WTC11 (cell line): ENCODE results near the gene ZNF488. TPM values are rescaled to one million over a fixed set of nuclear protein-coding genes. Genes with fewer than 3 reads are reported as not detected.

ENCODE experiments used
- ATAC-seq: fragments of 200-7000 bp; cut with Tn5 transposase; 2 replicates; pipeline ENCODE4 v1.10.0; 2021; ENCODE audit warnings: mild to moderate bottlenecking, moderate library complexity
- CTCF ChIA-PET: fragments of 300-600 bp; sonication (Branson Sonifier 250); formaldehyde crosslinking; loops from one replicate; lab custom pipeline; 2021; ENCODE audit warnings: antibody characterized with exemption; lab: Charles Lee
- POLR2A ChIA-PET: fragments of 350-600 bp; sonication (Branson Sonifier 250); formaldehyde crosslinking; loops from one replicate; lab custom pipeline; 2021; ENCODE audit warnings: antibody characterized with exemption; lab: Charles Lee
- DNase-seq: peaks from one replicate; pipeline ENCODE4 v3.0.0; 2021; ENCODE audit warnings: low spot score
- H3K27ac Mint-ChIP-seq: 2 replicates; pipeline ENCODE4 v1.8.0; 2021; ENCODE audit warnings: mixed read lengths
- H3K27me3 Mint-ChIP-seq: 2 replicates; pipeline ENCODE4 v1.8.0; 2021; ENCODE audit warnings: low read depth, mild to moderate bottlenecking, moderate library complexity, mixed read lengths
- H3K36me3 Mint-ChIP-seq: 2 replicates; pipeline ENCODE4 v1.8.0; 2021; ENCODE audit warnings: mixed read lengths
- H3K4me1 Mint-ChIP-seq: 2 replicates; pipeline ENCODE4 v1.8.0; 2022; ENCODE audit warnings: mixed read lengths
- H3K4me3 Mint-ChIP-seq: 2 replicates; pipeline ENCODE4 v1.8.0; 2021; ENCODE audit warnings: mild to moderate bottlenecking, moderate library complexity, mixed read lengths
- H3K9me3 Mint-ChIP-seq: 2 replicates; pipeline ENCODE4 v1.8.0; 2021; ENCODE audit warnings: mixed read lengths
- ARID4B ChIP-seq: sonication (generic); formaldehyde crosslinking; IDR thresholded peaks from 2 replicates; pipeline ENCODE4 v1.8.0; 2023; ENCODE audit warnings: missing genetic modification reagents, mild to moderate bottlenecking, borderline replicate concordance
- ATF2 ChIP-seq: sonication (generic); formaldehyde crosslinking; IDR thresholded peaks from 2 replicates; pipeline ENCODE4 v1.8.1; 2022; ENCODE audit warnings: low read depth, missing genetic modification reagents, borderline replicate concordance
- CBFB ChIP-seq: sonication (generic); formaldehyde crosslinking; IDR thresholded peaks from 2 replicates; pipeline ENCODE4 v1.8.1; 2022; ENCODE audit warnings: mild to moderate bottlenecking, low read depth, missing genetic modification reagents
- E2F1 ChIP-seq: sonication (generic); formaldehyde crosslinking; IDR thresholded peaks from 2 replicates; pipeline ENCODE4 v1.8.0; 2022; ENCODE audit warnings: mild to moderate bottlenecking, missing genetic modification reagents
- E2F5 ChIP-seq: sonication (generic); formaldehyde crosslinking; IDR thresholded peaks from 2 replicates; pipeline ENCODE4 v1.8.1; 2022; ENCODE audit warnings: mild to moderate bottlenecking, moderate library complexity, missing genetic modification reagents
- ETV6 ChIP-seq: sonication (generic); formaldehyde crosslinking; IDR thresholded peaks from 2 replicates; pipeline ENCODE4 v1.8.1; 2022; ENCODE audit warnings: mild to moderate bottlenecking, missing genetic modification reagents
- GTF2I ChIP-seq: fragments of 250-450 bp; sonication (Bioruptor Pico); conservative IDR thresholded peaks from 2 replicates; pipeline ENCODE4 v1.4.0; 2021; ENCODE audit warnings: mild to moderate bottlenecking
- HMGA2 ChIP-seq: fragments of 250-450 bp; sonication (Bioruptor Pico); IDR thresholded peaks from 2 replicates; pipeline ENCODE4 v1.4.0; 2021; ENCODE audit warnings: mild to moderate bottlenecking, moderate library complexity
- HMGXB4 ChIP-seq: sonication (generic); formaldehyde crosslinking; IDR thresholded peaks from 2 replicates; pipeline ENCODE4 v1.8.1; 2023; ENCODE audit warnings: mild to moderate bottlenecking, moderate library complexity, missing genetic modification reagents
- KAT7 ChIP-seq: sonication (generic); formaldehyde crosslinking; IDR thresholded peaks from 2 replicates; pipeline ENCODE4 v1.8.1; 2023; ENCODE audit warnings: missing genetic modification reagents, mild to moderate bottlenecking, borderline replicate concordance
- NFE2L1 ChIP-seq: sonication (generic); formaldehyde crosslinking; IDR thresholded peaks from 2 replicates; pipeline ENCODE4 v1.8.1; 2023; ENCODE audit warnings: missing genetic modification reagents
- NR2C2 ChIP-seq: sonication (generic); formaldehyde crosslinking; IDR thresholded peaks from 2 replicates; pipeline ENCODE4 v1.8.0; 2022; ENCODE audit warnings: mild to moderate bottlenecking, missing genetic modification reagents
- TCF7 ChIP-seq: sonication (generic); formaldehyde crosslinking; IDR thresholded peaks from 2 replicates; pipeline ENCODE4 v1.8.0; 2022; ENCODE audit warnings: mild to moderate bottlenecking, low read depth, missing genetic modification reagents, moderate library complexity
- TEAD1 ChIP-seq: sonication (generic); formaldehyde crosslinking; IDR thresholded peaks from 2 replicates; pipeline ENCODE4 v1.8.0; 2022; ENCODE audit warnings: mild to moderate bottlenecking, missing genetic modification reagents
- USF1 ChIP-seq: sonication (generic); formaldehyde crosslinking; IDR thresholded peaks from 2 replicates; pipeline ENCODE4 v1.8.0; 2022; ENCODE audit warnings: mild to moderate bottlenecking, missing genetic modification reagents
- ZMAT4 ChIP-seq: fragments of 250-450 bp; sonication (Bioruptor Pico); IDR thresholded peaks from 2 replicates; pipeline ENCODE4 v1.9.0; 2021; ENCODE audit warnings: mild to moderate bottlenecking
- total RNA-seq: library from RNA; stranded (reverse); gene quantifications from 3 replicates; pipeline ENCODE4 v1.2.3, GENCODE V29; 2021
- TF ChIP-seq, protein P1 (sequence below): sonication (generic); formaldehyde crosslinking; IDR thresholded peaks from 2 replicates; pipeline ENCODE4 v1.8.0; 2022; ENCODE audit warnings: mild to moderate bottlenecking, missing genetic modification reagents
- TF ChIP-seq, protein P2 (sequence below): fragments of 200-600 bp; IDR thresholded peaks from 2 replicates; pipeline ENCODE4 v1.8.0; 2022; ENCODE audit warnings: antibody characterized with exemption

The ZNF488 gene
- total RNA-seq, 1 experiment from 2014 or later: 8.7 TPM

GRCh38 chr10:47380341-47381102 lies 3.6 kb downstream of the ZNF488 start (continued):
- TF ChIP-seq HMGXB4: no peak
- no peak for TF ChIP-seq CBFB (CRISPR knock-in tag)
- TF ChIP-seq ZMAT4 (CRISPR knock-in tag): no peak
- TF ChIP-seq ETV6 (CRISPR knock-in tag): no peak

- ATAC-seq (no peak), DNase-seq (no peak)
- TF ChIP-seq E2F5 (CRISPR knock-in tag): no peak
- peaks cover 37% of the 10 kb centered on the region for H3K4me1 Mint-ChIP-seq
- H3K27me3 Mint-ChIP-seq: peaks cover 3% of the 10 kb centered on the region; the same call in 1 of the 2 replicates
- H3K27ac Mint-ChIP-seq: no peak overlapping the region
- 0 out of 2 replicates have a peak, but pooled peaks cover 2% of the 10 kb centered on the region for H3K36me3 Mint-ChIP-seq
- H3K4me3 Mint-ChIP-seq: no peak overlapping the region
- POLR2A ChIA-PET: no interaction called here
- CTCF ChIA-PET: no interaction called here
- H3K9me3 Mint-ChIP-seq: no peaks in the 10 kb centered on the region; the same call in 1 of the 2 replicates
Observed at GRCh38 chr10:47379901-47380300, 4.2 kb downstream of the ZNF488 start.

GRCh38 chr10:47379445-47379785 lies 4.7 kb downstream of the ZNF488 start:
- Mint-ChIP-seq H3K27ac (no peak overlapping the region), H3K27me3 (no peaks in the 10 kb centered on the region; the same call in 1 of the 2 replicates), H3K4me1 (peaks cover 35% of the 10 kb centered on the region), H3K9me3 (no peaks in the 10 kb centered on the region), H3K36me3 (no peaks in the 10 kb centered on the region), H3K4me3 (no peak overlapping the region)
- TF ChIP-seq E2F1 (CRISPR knock-in tag): no peak
- TF ChIP-seq TCF7: no peak
- TF ChIP-seq TEAD1 (CRISPR knock-in tag): no peak
- TF ChIP-seq KAT7 (CRISPR knock-in tag): no peak
- no peak for TF ChIP-seq NFE2L1
- TF ChIP-seq, protein P1, sequence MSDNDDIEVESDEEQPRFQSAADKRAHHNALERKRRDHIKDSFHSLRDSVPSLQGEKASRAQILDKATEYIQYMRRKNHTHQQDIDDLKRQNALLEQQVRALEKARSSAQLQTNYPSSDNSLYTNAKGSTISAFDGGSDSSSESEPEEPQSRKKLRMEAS: no peak
- TF ChIP-seq, protein P2, sequence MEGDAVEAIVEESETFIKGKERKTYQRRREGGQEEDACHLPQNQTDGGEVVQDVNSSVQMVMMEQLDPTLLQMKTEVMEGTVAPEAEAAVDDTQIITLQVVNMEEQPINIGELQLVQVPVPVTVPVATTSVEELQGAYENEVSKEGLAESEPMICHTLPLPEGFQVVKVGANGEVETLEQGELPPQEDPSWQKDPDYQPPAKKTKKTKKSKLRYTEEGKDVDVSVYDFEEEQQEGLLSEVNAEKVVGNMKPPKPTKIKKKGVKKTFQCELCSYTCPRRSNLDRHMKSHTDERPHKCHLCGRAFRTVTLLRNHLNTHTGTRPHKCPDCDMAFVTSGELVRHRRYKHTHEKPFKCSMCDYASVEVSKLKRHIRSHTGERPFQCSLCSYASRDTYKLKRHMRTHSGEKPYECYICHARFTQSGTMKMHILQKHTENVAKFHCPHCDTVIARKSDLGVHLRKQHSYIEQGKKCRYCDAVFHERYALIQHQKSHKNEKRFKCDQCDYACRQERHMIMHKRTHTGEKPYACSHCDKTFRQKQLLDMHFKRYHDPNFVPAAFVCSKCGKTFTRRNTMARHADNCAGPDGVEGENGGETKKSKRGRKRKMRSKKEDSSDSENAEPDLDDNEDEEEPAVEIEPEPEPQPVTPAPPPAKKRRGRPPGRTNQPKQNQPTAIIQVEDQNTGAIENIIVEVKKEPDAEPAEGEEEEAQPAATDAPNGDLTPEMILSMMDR: no peak
- no peak for TF ChIP-seq ARID4B (CRISPR knock-in tag)
- no peak for TF ChIP-seq USF1 (CRISPR knock-in tag)
- no peak for TF ChIP-seq NR2C2 (CRISPR knock-in tag)
- TF ChIP-seq HMGA2 (CRISPR knock-in tag): no peak
- TF ChIP-seq ATF2 (CRISPR knock-in tag): no peak
- no peak for TF ChIP-seq GTF2I (CRISPR knock-in tag)
- no peak for DNase-seq
- ChIA-PET POLR2A (no interaction called here), CTCF (interaction anchor here (3.7 kb wide), 1 partner anchor 19 kb away, joined by 17 read pairs; no protein-coding TSS in a partner anchor)
- no peak for ATAC-seq
